Chondrocyte (in vitro differentiated cells): Measurements from ENCODE around the gene CADM1. TPM values are rescaled to one million over a fixed set of nuclear protein-coding genes. Genes with fewer than 3 reads are reported as not detected.
A peak's percentile ranks its signal among the peaks of the same experiment; 100 is the strongest.

Experiments used
- DNase-seq: peaks from one replicate; pipeline ENCODE4 v3.0.0; 2021; ENCODE audit warnings: mixed read lengths, low spot score
- H3K27ac Mint-ChIP-seq: one replicate; pipeline ENCODE4 v1.8.0; 2021; ENCODE audit warnings: mild to moderate bottlenecking, moderate library complexity, mixed read lengths; ENCODE audit not compliant: unreplicated experiment
- H3K27me3 Mint-ChIP-seq: 2 replicates; pipeline ENCODE4 v1.8.0; 2021; ENCODE audit warnings: low read depth, mixed read lengths
- H3K36me3 Mint-ChIP-seq: 2 replicates; pipeline ENCODE4 v1.8.0; 2021; ENCODE audit warnings: low read depth, mixed read lengths
- H3K4me1 Mint-ChIP-seq: 2 replicates; pipeline ENCODE4 v1.8.0; 2021; ENCODE audit warnings: low read depth, mild to moderate bottlenecking, mixed read lengths
- H3K4me3 Mint-ChIP-seq: one replicate; pipeline ENCODE4 v1.8.0; 2021; ENCODE audit warnings: mild to moderate bottlenecking, moderate library complexity, mixed read lengths; ENCODE audit not compliant: unreplicated experiment
- H3K9me3 Mint-ChIP-seq: 2 replicates; pipeline ENCODE4 v1.8.0; 2021; ENCODE audit warnings: low read depth, mixed read lengths
- CTCF ChIP-seq: fragments of 200-600 bp; sonication (generic); IDR thresholded peaks from 2 replicates; pipeline ENCODE4 v1.5.0; 2021; ENCODE audit warnings: antibody characterized with exemption, mild to moderate bottlenecking, moderate library complexity
- total RNA-seq: library from RNA; stranded (reverse); gene quantifications from 3 replicates; pipeline ENCODE4 v1.2.1, GENCODE V29; 2021

CADM1 gene
- total RNA-seq, 1 donor from 2014 or later = 29.0 TPM

GRCh38 chr11:115158053-115158452 is 346.2 kb downstream of the CADM1 start:
- no peaks in the 10 kb centered on the region for H3K9me3 Mint-ChIP-seq
- H3K4me3 Mint-ChIP-seq = no peak overlapping the region
- H3K27me3 Mint-ChIP-seq = peaks cover 15% of the 10 kb centered on the region
- no peak for TF ChIP-seq CTCF
- peaks cover 3% of the 10 kb centered on the region for H3K4me1 Mint-ChIP-seq
- no peak overlapping the region for H3K27ac Mint-ChIP-seq
- DNase-seq = no peak
- H3K36me3 Mint-ChIP-seq = no peaks in the 10 kb centered on the region

- DNase-seq = no peak
- no peak for TF ChIP-seq CTCF
- H3K4me1 Mint-ChIP-seq = peaks cover 5% of the 10 kb centered on the region
- peaks cover 8% of the 10 kb centered on the region for H3K27me3 Mint-ChIP-seq
- H3K9me3 Mint-ChIP-seq = no peaks in the 10 kb centered on the region
- no peak overlapping the region for H3K4me3 Mint-ChIP-seq
- H3K27ac Mint-ChIP-seq = peak overlapping the region; percentile 9
- H3K36me3 Mint-ChIP-seq = no peaks in the 10 kb centered on the region
Observed at GRCh38 chr11:115157247-115157646, 347.0 kb downstream of the CADM1 start.

GRCh38 chr11:115155978-115156377 is 348.2 kb downstream of the CADM1 start:
- TF ChIP-seq CTCF = no peak
- Mint-ChIP-seq H3K4me3 (no peak overlapping the region), H3K27ac (no peak overlapping the region)

GRCh38 chr11:115155320-115155719 is 348.9 kb downstream of the CADM1 start:
- no peak for TF ChIP-seq CTCF
- Mint-ChIP-seq H3K27ac (no peak overlapping the region), H3K36me3 (no peaks in the 10 kb centered on the region), H3K4me3 (no peak overlapping the region), H3K27me3 (peaks cover 8% of the 10 kb centered on the region), H3K4me1 (peaks cover 5% of the 10 kb centered on the region), H3K9me3 (no peaks in the 10 kb centered on the region)
- DNase-seq = no peak

More at GRCh38 chr11:115155978-115156377, 348.2 kb downstream of the CADM1 start:
- H3K27me3 Mint-ChIP-seq = peaks cover 8% of the 10 kb centered on the region
- DNase-seq = no peak
- H3K4me1 Mint-ChIP-seq = peaks cover 5% of the 10 kb centered on the region
- no peaks in the 10 kb centered on the region for H3K9me3 Mint-ChIP-seq
- H3K36me3 Mint-ChIP-seq = no peaks in the 10 kb centered on the region

- H3K9me3 Mint-ChIP-seq = no peaks in the 10 kb centered on the region
- H3K27me3 Mint-ChIP-seq = peaks cover 8% of the 10 kb centered on the region
- H3K4me1 Mint-ChIP-seq = peaks cover 5% of the 10 kb centered on the region
- H3K4me3 Mint-ChIP-seq = no peak overlapping the region
- no peak for DNase-seq
- no peak for TF ChIP-seq CTCF
- no peak overlapping the region for H3K27ac Mint-ChIP-seq
- H3K36me3 Mint-ChIP-seq = no peaks in the 10 kb centered on the region
Observed at GRCh38 chr11:115154355-115154736, 349.9 kb downstream of the CADM1 start.
